Ishikawa (cell line): ENCODE results near the gene TECPR2.

Experiments
- CEBPB ChIP-seq: IDR thresholded peaks from 2 replicates; pipeline ENCODE4 v1.6.1; 2012
- CREB1 ChIP-seq: IDR thresholded peaks from 2 replicates; pipeline ENCODE4 v1.6.1; 2012; ENCODE audit warnings: low read depth
- EGR1 ChIP-seq: IDR thresholded peaks from 2 replicates; pipeline ENCODE4 v1.6.1; 2012
- EP300 ChIP-seq: IDR thresholded peaks from 2 replicates; pipeline ENCODE4 v1.6.1; 2012; ENCODE audit warnings: borderline replicate concordance
- FOXM1 ChIP-seq: IDR thresholded peaks from 2 replicates; pipeline ENCODE4 v1.6.1; 2012; ENCODE audit warnings: low read depth, borderline replicate concordance
- MAX ChIP-seq: IDR thresholded peaks from 2 replicates; pipeline ENCODE4 v1.6.1; 2012
- NFIC ChIP-seq: IDR thresholded peaks from 2 replicates; pipeline ENCODE4 v1.6.1; 2012
- RAD21 ChIP-seq: IDR thresholded peaks from 2 replicates; pipeline ENCODE4 v1.6.1; 2012; ENCODE audit warnings: low read depth
- TAF1 ChIP-seq: IDR thresholded peaks from 2 replicates; pipeline ENCODE4 v1.6.1; 2012; ENCODE audit warnings: low read depth, mild to moderate bottlenecking
- TCF12 ChIP-seq: IDR thresholded peaks from 2 replicates; pipeline ENCODE4 v1.6.1; 2012; ENCODE audit warnings: low read depth
- TEAD4 ChIP-seq: IDR thresholded peaks from 2 replicates; pipeline ENCODE4 v1.6.1; 2012
- USF1 ChIP-seq: IDR thresholded peaks from 2 replicates; pipeline ENCODE4 v1.6.1; 2012
- YY1 ChIP-seq: IDR thresholded peaks from 2 replicates; pipeline ENCODE4 v1.6.1; 2012; ENCODE audit warnings: low read depth
- ZBTB7A ChIP-seq: IDR thresholded peaks from 2 replicates; pipeline ENCODE4 v1.6.1; 2012; ENCODE audit warnings: low read depth
- TF ChIP-seq, protein P1 (sequence below): IDR thresholded peaks from 2 replicates; pipeline ENCODE4 v1.6.1; 2012; ENCODE audit warnings: low read depth, mild to moderate bottlenecking

Gene TECPR2, protein sequence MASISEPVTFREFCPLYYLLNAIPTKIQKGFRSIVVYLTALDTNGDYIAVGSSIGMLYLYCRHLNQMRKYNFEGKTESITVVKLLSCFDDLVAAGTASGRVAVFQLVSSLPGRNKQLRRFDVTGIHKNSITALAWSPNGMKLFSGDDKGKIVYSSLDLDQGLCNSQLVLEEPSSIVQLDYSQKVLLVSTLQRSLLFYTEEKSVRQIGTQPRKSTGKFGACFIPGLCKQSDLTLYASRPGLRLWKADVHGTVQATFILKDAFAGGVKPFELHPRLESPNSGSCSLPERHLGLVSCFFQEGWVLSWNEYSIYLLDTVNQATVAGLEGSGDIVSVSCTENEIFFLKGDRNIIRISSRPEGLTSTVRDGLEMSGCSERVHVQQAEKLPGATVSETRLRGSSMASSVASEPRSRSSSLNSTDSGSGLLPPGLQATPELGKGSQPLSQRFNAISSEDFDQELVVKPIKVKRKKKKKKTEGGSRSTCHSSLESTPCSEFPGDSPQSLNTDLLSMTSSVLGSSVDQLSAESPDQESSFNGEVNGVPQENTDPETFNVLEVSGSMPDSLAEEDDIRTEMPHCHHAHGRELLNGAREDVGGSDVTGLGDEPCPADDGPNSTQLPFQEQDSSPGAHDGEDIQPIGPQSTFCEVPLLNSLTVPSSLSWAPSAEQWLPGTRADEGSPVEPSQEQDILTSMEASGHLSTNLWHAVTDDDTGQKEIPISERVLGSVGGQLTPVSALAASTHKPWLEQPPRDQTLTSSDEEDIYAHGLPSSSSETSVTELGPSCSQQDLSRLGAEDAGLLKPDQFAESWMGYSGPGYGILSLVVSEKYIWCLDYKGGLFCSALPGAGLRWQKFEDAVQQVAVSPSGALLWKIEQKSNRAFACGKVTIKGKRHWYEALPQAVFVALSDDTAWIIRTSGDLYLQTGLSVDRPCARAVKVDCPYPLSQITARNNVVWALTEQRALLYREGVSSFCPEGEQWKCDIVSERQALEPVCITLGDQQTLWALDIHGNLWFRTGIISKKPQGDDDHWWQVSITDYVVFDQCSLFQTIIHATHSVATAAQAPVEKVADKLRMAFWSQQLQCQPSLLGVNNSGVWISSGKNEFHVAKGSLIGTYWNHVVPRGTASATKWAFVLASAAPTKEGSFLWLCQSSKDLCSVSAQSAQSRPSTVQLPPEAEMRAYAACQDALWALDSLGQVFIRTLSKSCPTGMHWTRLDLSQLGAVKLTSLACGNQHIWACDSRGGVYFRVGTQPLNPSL (N-terminal part only)

GRCh38 chr14:102362545-102363181 lies at the start of gene TECPR2, which contains the start of gene CINP:
TSS of gene TECPR2 (plus strand) at chr14:102362941. CDS start at chr14:102376722, 13,781 bp downstream.
TSS of gene CINP (minus strand) at chr14:102362890. CDS start at chr14:102362851, 39 bp downstream.
- TF ChIP-seq CEBPB: no peak
- TF ChIP-seq ZBTB7A: no peak
- 0 out of 2 replicates have a peak, but pooled peaks have one; percentile 8 for TF ChIP-seq EP300
- no peak for TF ChIP-seq NFIC
- peak; percentile 51; the same call in 1 of the 2 replicates for TF ChIP-seq TCF12
- TF ChIP-seq YY1: peak; percentile 24; the same call in 1 of the 2 replicates
- TF ChIP-seq USF1: no peak
- TF ChIP-seq TAF1: peak; percentile 84; the same call in 1 of the 2 replicates
- TF ChIP-seq, protein P1, sequence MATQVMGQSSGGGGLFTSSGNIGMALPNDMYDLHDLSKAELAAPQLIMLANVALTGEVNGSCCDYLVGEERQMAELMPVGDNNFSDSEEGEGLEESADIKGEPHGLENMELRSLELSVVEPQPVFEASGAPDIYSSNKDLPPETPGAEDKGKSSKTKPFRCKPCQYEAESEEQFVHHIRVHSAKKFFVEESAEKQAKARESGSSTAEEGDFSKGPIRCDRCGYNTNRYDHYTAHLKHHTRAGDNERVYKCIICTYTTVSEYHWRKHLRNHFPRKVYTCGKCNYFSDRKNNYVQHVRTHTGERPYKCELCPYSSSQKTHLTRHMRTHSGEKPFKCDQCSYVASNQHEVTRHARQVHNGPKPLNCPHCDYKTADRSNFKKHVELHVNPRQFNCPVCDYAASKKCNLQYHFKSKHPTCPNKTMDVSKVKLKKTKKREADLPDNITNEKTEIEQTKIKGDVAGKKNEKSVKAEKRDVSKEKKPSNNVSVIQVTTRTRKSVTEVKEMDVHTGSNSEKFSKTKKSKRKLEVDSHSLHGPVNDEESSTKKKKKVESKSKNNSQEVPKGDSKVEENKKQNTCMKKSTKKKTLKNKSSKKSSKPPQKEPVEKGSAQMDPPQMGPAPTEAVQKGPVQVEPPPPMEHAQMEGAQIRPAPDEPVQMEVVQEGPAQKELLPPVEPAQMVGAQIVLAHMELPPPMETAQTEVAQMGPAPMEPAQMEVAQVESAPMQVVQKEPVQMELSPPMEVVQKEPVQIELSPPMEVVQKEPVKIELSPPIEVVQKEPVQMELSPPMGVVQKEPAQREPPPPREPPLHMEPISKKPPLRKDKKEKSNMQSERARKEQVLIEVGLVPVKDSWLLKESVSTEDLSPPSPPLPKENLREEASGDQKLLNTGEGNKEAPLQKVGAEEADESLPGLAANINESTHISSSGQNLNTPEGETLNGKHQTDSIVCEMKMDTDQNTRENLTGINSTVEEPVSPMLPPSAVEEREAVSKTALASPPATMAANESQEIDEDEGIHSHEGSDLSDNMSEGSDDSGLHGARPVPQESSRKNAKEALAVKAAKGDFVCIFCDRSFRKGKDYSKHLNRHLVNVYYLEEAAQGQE: no peak; the same call in 1 of the 2 replicates
- peak; percentile 55; the same call in 1 of the 2 replicates for TF ChIP-seq CREB1
- peak; percentile 74 for TF ChIP-seq MAX
- TF ChIP-seq FOXM1: no peak
- TF ChIP-seq RAD21: no peak
- TF ChIP-seq TEAD4: no peak
- TF ChIP-seq EGR1: no peak

GRCh38 chr14:102314242-102315011 lies 48.3 kb upstream of the TECPR2 start:
- TF ChIP-seq EP300 (0 out of 2 replicates have a peak, but pooled peaks have one; percentile 14), CREB1 (no peak), ZBTB7A (peak; percentile 70), TAF1 (no peak), CEBPB (no peak), MAX (peak; percentile 97), TCF12 (no peak; the same call in 1 of the 2 replicates), USF1 (peak; percentile 83), NFIC (0 out of 2 replicates have a peak, but pooled peaks have one; percentile 8), TEAD4 (0 out of 2 replicates have a peak, but pooled peaks have one; percentile 6), EGR1 (no peak), FOXM1 (no peak), YY1 (0 out of 2 replicates have a peak, but pooled peaks have one; percentile 55), RAD21 (peak; percentile 93)
- TF ChIP-seq, protein P1: no peak

DNA sequence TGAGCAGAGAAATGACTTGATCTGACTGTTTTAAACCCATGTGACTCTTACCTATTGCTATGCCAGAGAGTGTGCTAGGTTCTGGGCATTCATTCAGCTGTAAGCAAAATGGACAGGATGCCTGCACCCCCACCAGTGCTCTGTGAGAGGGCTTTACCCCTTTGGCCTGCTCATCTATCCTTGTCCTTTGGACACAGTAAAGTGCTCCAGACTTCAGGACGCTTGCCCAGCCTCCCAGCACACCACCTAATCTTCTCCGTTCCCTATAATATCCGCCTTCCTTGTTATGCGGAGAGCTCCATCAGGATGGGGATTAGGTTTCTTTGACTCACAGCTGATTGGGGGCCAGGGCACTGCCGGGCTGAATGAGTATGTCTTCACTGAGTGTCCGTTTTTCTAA lies 47.6 kb upstream of the TECPR2 start:
- TF ChIP-seq CREB1: no peak
- TF ChIP-seq NFIC: no peak
- TF ChIP-seq MAX: no peak
- no peak for TF ChIP-seq USF1
- no peak for TF ChIP-seq ZBTB7A
- TF ChIP-seq TEAD4: no peak
- TF ChIP-seq, protein P1: no peak
- TF ChIP-seq CEBPB: no peak
- no peak for TF ChIP-seq EP300
- no peak for TF ChIP-seq FOXM1
- no peak for TF ChIP-seq EGR1
- no peak for TF ChIP-seq TAF1
- TF ChIP-seq RAD21: no peak
